ENCODE data around the gene CTNNBIP1.

The CTNNBIP1 gene

GRCh38 chr1:9858293-9859035 is 51.6 kb downstream of the CTNNBIP1 start:
- no peaks in the 10 kb centered on the region for H3K4me1 ChIP-seq (ENCODE audit: control insufficient read depth in 2 of 2, insufficient read depth in 2 of 2, low read length in 2 of 2)
- no peaks in the 10 kb centered on the region for H3K9me3 ChIP-seq (ENCODE audit: control insufficient read depth in 2 of 2, low read length in 2 of 2)
- no peaks in the 10 kb centered on the region for H3K27me3 ChIP-seq (ENCODE audit: control insufficient read depth in 2 of 2, insufficient read depth in 2 of 2, low read length in 2 of 2)
- H3K9ac ChIP-seq (ENCODE audit: low read depth in 1 of 2, low read length in 2 of 2): no peak overlapping the region
- H3K4me3 ChIP-seq (ENCODE audit: low read length in 2 of 2): no peak overlapping the region
- peaks cover 0 to 4% of the 10 kb centered on the region in 2 donors for H3K36me3 ChIP-seq (ENCODE audit: control insufficient read depth in 2 of 2, insufficient read depth in 2 of 2, low read length in 2 of 2)
- H3K27ac ChIP-seq (ENCODE audit: low read depth in 2 of 2, low read length in 2 of 2): no peak overlapping the region

GRCh38 chr1:9855186-9855585 is 54.9 kb downstream of the CTNNBIP1 start:
- Histone ChIP-seq H3K4me1 (ENCODE audit: control insufficient read depth in 2 of 2, insufficient read depth in 2 of 2, low read length in 2 of 2) (no peaks in the 10 kb centered on the region), H3K27ac (ENCODE audit: low read depth in 2 of 2, low read length in 2 of 2) (no peak overlapping the region), H3K4me3 (ENCODE audit: low read length in 2 of 2) (no peak overlapping the region)

GRCh38 chr1:9853249-9853595 is 56.8 kb downstream of the CTNNBIP1 start:
- H3K36me3 ChIP-seq (ENCODE audit: control insufficient read depth in 2 of 2, insufficient read depth in 2 of 2, low read length in 2 of 2): no peaks in the 10 kb centered on the region
- H3K4me3 ChIP-seq (ENCODE audit: low read length in 2 of 2): no peak overlapping the region
- no peaks in the 10 kb centered on the region for H3K27me3 ChIP-seq (ENCODE audit: control insufficient read depth in 2 of 2, insufficient read depth in 2 of 2, low read length in 2 of 2)
- no peak overlapping the region for H3K27ac ChIP-seq (ENCODE audit: low read depth in 2 of 2, low read length in 2 of 2)
- H3K4me1 ChIP-seq (ENCODE audit: control insufficient read depth in 2 of 2, insufficient read depth in 2 of 2, low read length in 2 of 2): no peaks in the 10 kb centered on the region
- H3K9ac ChIP-seq (ENCODE audit: low read depth in 1 of 2, low read length in 2 of 2): no peak overlapping the region
- no peaks in the 10 kb centered on the region for H3K9me3 ChIP-seq (ENCODE audit: control insufficient read depth in 2 of 2, low read length in 2 of 2)

More at GRCh38 chr1:9855186-9855585, 54.9 kb downstream of the CTNNBIP1 start:
- H3K36me3 ChIP-seq (ENCODE audit: control insufficient read depth in 2 of 2, insufficient read depth in 2 of 2, low read length in 2 of 2): no peaks in the 10 kb centered on the region
- no peaks in the 10 kb centered on the region for H3K9me3 ChIP-seq (ENCODE audit: control insufficient read depth in 2 of 2, low read length in 2 of 2)
- H3K27me3 ChIP-seq (ENCODE audit: control insufficient read depth in 2 of 2, insufficient read depth in 2 of 2, low read length in 2 of 2): no peaks in the 10 kb centered on the region
- no peak overlapping the region for H3K9ac ChIP-seq (ENCODE audit: low read depth in 1 of 2, low read length in 2 of 2)

GRCh38 chr1:9852410-9853248 is 57.4 kb downstream of the CTNNBIP1 start:
- Histone ChIP-seq H3K27ac (ENCODE audit: low read depth in 2 of 2, low read length in 2 of 2) (no peak overlapping the region), H3K36me3 (ENCODE audit: control insufficient read depth in 2 of 2, insufficient read depth in 2 of 2, low read length in 2 of 2) (no peaks in the 10 kb centered on the region), H3K9ac (ENCODE audit: low read depth in 1 of 2, low read length in 2 of 2) (no peak overlapping the region)

GRCh38 chr1:9852004-9852403 is 58.1 kb downstream of the CTNNBIP1 start:
- Histone ChIP-seq H3K27me3 (ENCODE audit: control insufficient read depth in 2 of 2, insufficient read depth in 2 of 2, low read length in 2 of 2) (no peaks in the 10 kb centered on the region), H3K9ac (ENCODE audit: low read depth in 1 of 2, low read length in 2 of 2) (no peak overlapping the region), H3K4me1 (ENCODE audit: control insufficient read depth in 2 of 2, insufficient read depth in 2 of 2, low read length in 2 of 2) (no peaks in the 10 kb centered on the region)

More at GRCh38 chr1:9852410-9853248, 57.4 kb downstream of the CTNNBIP1 start:
- H3K4me1 ChIP-seq (ENCODE audit: control insufficient read depth in 2 of 2, insufficient read depth in 2 of 2, low read length in 2 of 2): no peaks in the 10 kb centered on the region
- no peaks in the 10 kb centered on the region for H3K27me3 ChIP-seq (ENCODE audit: control insufficient read depth in 2 of 2, insufficient read depth in 2 of 2, low read length in 2 of 2)
- no peak overlapping the region for H3K4me3 ChIP-seq (ENCODE audit: low read length in 2 of 2)
- H3K9me3 ChIP-seq (ENCODE audit: control insufficient read depth in 2 of 2, low read length in 2 of 2): no peaks in the 10 kb centered on the region

GRCh38 chr1:9850442-9851162 is 59.5 kb downstream of the CTNNBIP1 start:
- Histone ChIP-seq H3K4me1 (ENCODE audit: control insufficient read depth in 2 of 2, insufficient read depth in 2 of 2, low read length in 2 of 2) (no peaks in the 10 kb centered on the region), H3K4me3 (ENCODE audit: low read length in 2 of 2) (no peak overlapping the region), H3K36me3 (ENCODE audit: control insufficient read depth in 2 of 2, insufficient read depth in 2 of 2, low read length in 2 of 2) (no peaks in the 10 kb centered on the region), H3K9me3 (ENCODE audit: control insufficient read depth in 2 of 2, low read length in 2 of 2) (no peaks in the 10 kb centered on the region), H3K27me3 (ENCODE audit: control insufficient read depth in 2 of 2, insufficient read depth in 2 of 2, low read length in 2 of 2) (no peaks in the 10 kb centered on the region), H3K27ac (ENCODE audit: low read depth in 2 of 2, low read length in 2 of 2) (no peak overlapping the region), H3K9ac (ENCODE audit: low read depth in 1 of 2, low read length in 2 of 2) (no peak overlapping the region)

More at GRCh38 chr1:9852004-9852403, 58.1 kb downstream of the CTNNBIP1 start:
- Histone ChIP-seq H3K36me3 (ENCODE audit: control insufficient read depth in 2 of 2, insufficient read depth in 2 of 2, low read length in 2 of 2) (no peaks in the 10 kb centered on the region), H3K9me3 (ENCODE audit: control insufficient read depth in 2 of 2, low read length in 2 of 2) (no peaks in the 10 kb centered on the region), H3K4me3 (ENCODE audit: low read length in 2 of 2) (no peak overlapping the region), H3K27ac (ENCODE audit: low read depth in 2 of 2, low read length in 2 of 2) (no peak overlapping the region)

- H3K4me3 ChIP-seq (ENCODE audit: low read length in 2 of 2): no peak overlapping the region
- H3K27me3 ChIP-seq (ENCODE audit: control insufficient read depth in 2 of 2, insufficient read depth in 2 of 2, low read length in 2 of 2): no peaks in the 10 kb centered on the region
- no peaks in the 10 kb centered on the region for H3K36me3 ChIP-seq (ENCODE audit: control insufficient read depth in 2 of 2, insufficient read depth in 2 of 2, low read length in 2 of 2)
- no peaks in the 10 kb centered on the region for H3K4me1 ChIP-seq (ENCODE audit: control insufficient read depth in 2 of 2, insufficient read depth in 2 of 2, low read length in 2 of 2)
- no peaks in the 10 kb centered on the region for H3K9me3 ChIP-seq (ENCODE audit: control insufficient read depth in 2 of 2, low read length in 2 of 2)
- H3K9ac ChIP-seq (ENCODE audit: low read depth in 1 of 2, low read length in 2 of 2): no peak overlapping the region
- H3K27ac ChIP-seq (ENCODE audit: low read depth in 2 of 2, low read length in 2 of 2): no peak overlapping the region
Measured at GRCh38 chr1:9849691-9850441, 60.2 kb downstream of the CTNNBIP1 start.

GRCh38 chr1:9848022-9848421 is 62.0 kb downstream of the CTNNBIP1 start:
- Histone ChIP-seq H3K9me3 (ENCODE audit: control insufficient read depth in 2 of 2, low read length in 2 of 2) (no peaks in the 10 kb centered on the region), H3K4me3 (ENCODE audit: low read length in 2 of 2) (no peak overlapping the region), H3K36me3 (ENCODE audit: control insufficient read depth in 2 of 2, insufficient read depth in 2 of 2, low read length in 2 of 2) (no peaks in the 10 kb centered on the region), H3K4me1 (ENCODE audit: control insufficient read depth in 2 of 2, insufficient read depth in 2 of 2, low read length in 2 of 2) (peaks cover 9 to 12% of the 10 kb centered on the region in 2 donors), H3K9ac (ENCODE audit: low read depth in 1 of 2, low read length in 2 of 2) (no peak overlapping the region), H3K27me3 (ENCODE audit: control insufficient read depth in 2 of 2, insufficient read depth in 2 of 2, low read length in 2 of 2) (no peaks in the 10 kb centered on the region), H3K27ac (ENCODE audit: low read depth in 2 of 2, low read length in 2 of 2) (no peak overlapping the region)

- no peak overlapping the region for H3K27ac ChIP-seq (ENCODE audit: low read depth in 2 of 2, low read length in 2 of 2)
- H3K9ac ChIP-seq (ENCODE audit: low read depth in 1 of 2, low read length in 2 of 2): no peak overlapping the region
- no peak overlapping the region for H3K4me3 ChIP-seq (ENCODE audit: low read length in 2 of 2)
- no peaks in the 10 kb centered on the region for H3K27me3 ChIP-seq (ENCODE audit: control insufficient read depth in 2 of 2, insufficient read depth in 2 of 2, low read length in 2 of 2)
- peaks cover 14 to 19% of the 10 kb centered on the region in 2 donors for H3K4me1 ChIP-seq (ENCODE audit: control insufficient read depth in 2 of 2, insufficient read depth in 2 of 2, low read length in 2 of 2)
- H3K9me3 ChIP-seq (ENCODE audit: control insufficient read depth in 2 of 2, low read length in 2 of 2): no peaks in the 10 kb centered on the region
- no peaks in the 10 kb centered on the region for H3K36me3 ChIP-seq (ENCODE audit: control insufficient read depth in 2 of 2, insufficient read depth in 2 of 2, low read length in 2 of 2)
Measured at GRCh38 chr1:9847269-9847668, 62.8 kb downstream of the CTNNBIP1 start.
